K562 (cell line): ENCODE data around the gene CRYAB. TPM values are rescaled to one million over a fixed set of nuclear protein-coding genes. Genes with fewer than 3 reads are reported as not detected.

Experiments
- CREBBP ChIP-seq: IDR thresholded peaks from one replicate; pipeline ENCODE4 v1.6.1; 2012; ENCODE audit warnings: low read depth, mild to moderate bottlenecking, control low read depth, inconsistent platforms, low read length
- PHTF2 ChIP-seq: fragments of 250-450 bp; sonication (Bioruptor Pico); IDR thresholded peaks from 2 replicates; pipeline ENCODE4 v1.5.0; 2021; ENCODE audit warnings: mild to moderate bottlenecking
- TOE1 ChIP-seq, 2 experiments: fragments of 450-650 bp in 1 of 2; sonication (generic) in 1 of 2; formaldehyde crosslinking in 1 of 2; IDR thresholded peaks; 2 replicates each; pipeline versions ENCODE4 v1.7.1 to v1.8.0; 2016 to 2022; ENCODE audit warnings: borderline replicate concordance in 2 of 2, mild to moderate bottlenecking in 2 of 2, antibody characterized with exemption in 1 of 2, inconsistent platforms in 1 of 2, low read depth in 1 of 2, missing genetic modification reagents in 1 of 2, moderate library complexity in 1 of 2
- polyA plus RNA-seq, 8 experiments: library from polyadenylated mRNA; depleted of rRNA in 4 of 8; stranded (reverse) in 5 of 8; unstranded in 3 of 8; fragments of >200 nt; fragmentation: Nextera tagmentation in 2 of 8; fragmentation: Illumina TruSeq in 1 of 8; extraction: Ambion mirVana in 2 of 8; extraction: Trizol in 1 of 8; gene quantifications; 2 replicates each; pipeline versions ENCODE4 v1.2.1 to v1.2.3, GENCODE V29; 2011 to 2014; ENCODE audit warnings: inconsistent platforms in 1 of 8, missing spikeins in 1 of 8
- total RNA-seq, 7 experiments: library from RNA; depleted of rRNA in 6 of 7; stranded (reverse); fragments of >200 nt in 6 of 7; fragmentation: Illumina TruSeq in 2 of 7; extraction: Trizol in 2 of 7; gene quantifications; 2 replicates each; pipeline versions ENCODE4 v1.2.1 to v1.2.3, GENCODE V29; 2011 to 2021; ENCODE audit warnings: low replicate concordance in 1 of 7
- TF ChIP-seq, protein P1 (sequence below): sonication (generic); formaldehyde crosslinking; IDR thresholded peaks from 2 replicates; pipeline ENCODE4 v1.8.1; 2023; ENCODE audit warnings: mild to moderate bottlenecking, missing genetic modification reagents
- TF ChIP-seq, protein P2 (sequence below): conservative IDR thresholded peaks from 2 replicates; pipeline ENCODE4 v1.6.1; 2011; ENCODE audit warnings: low read depth, mild to moderate bottlenecking, low read length; ENCODE audit not compliant: control insufficient read depth
- TF ChIP-seq, protein P3 (sequence below): sonication (generic); formaldehyde crosslinking; IDR thresholded peaks from 2 replicates; pipeline ENCODE4 v1.8.1; 2023; ENCODE audit warnings: missing genetic modification reagents, mild to moderate bottlenecking, borderline replicate concordance

The CRYAB gene
- total and polyA plus RNA-seq, 9 of the 15 experiments (the other 6 are each of a cell fraction or from before 2014, with no cell fraction given), result 0.83 to 7.5 (median 3.6) TPM

DNA sequence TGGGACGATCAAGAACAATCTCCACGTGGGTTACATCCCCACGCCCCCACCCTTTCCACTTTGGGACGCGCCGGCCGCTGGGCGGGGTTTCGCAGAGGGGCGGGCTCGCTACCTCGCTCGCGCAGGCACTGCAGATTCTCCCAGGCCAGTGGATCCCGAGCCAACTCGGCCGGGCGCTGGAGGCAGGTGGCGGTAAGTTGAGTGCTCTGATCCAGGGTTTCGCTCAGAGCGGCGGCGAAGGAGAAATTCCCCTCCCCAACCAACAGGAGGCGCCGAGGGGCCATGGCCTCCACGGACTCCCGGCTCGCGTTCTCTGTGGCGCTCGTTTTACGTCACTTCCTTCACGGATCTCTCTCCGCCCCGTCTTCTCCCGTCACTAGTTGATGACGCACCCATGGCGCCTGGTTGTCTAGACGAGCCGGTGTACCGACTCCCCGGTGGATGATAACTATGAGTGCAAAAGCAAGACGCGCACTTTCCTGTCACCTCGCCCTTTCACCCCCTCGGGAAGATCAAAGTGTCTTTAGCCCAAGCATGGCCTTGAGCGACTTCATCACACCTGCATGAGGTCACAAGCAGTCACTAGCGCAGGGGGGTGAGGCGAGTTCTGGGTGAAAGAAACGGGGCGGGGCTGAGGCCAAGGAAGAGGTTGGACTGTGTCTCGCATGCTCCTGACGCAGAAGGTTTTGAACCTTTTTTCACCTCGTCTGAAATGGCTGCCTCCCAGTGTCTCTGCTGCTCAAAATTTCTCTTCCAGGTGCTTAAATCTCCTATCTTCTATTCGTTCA, 32.5 kb downstream of the CRYAB start, which contains the start of the genes CFAP68 and FDXACB1 (continued):
- TF ChIP-seq, protein P1, sequence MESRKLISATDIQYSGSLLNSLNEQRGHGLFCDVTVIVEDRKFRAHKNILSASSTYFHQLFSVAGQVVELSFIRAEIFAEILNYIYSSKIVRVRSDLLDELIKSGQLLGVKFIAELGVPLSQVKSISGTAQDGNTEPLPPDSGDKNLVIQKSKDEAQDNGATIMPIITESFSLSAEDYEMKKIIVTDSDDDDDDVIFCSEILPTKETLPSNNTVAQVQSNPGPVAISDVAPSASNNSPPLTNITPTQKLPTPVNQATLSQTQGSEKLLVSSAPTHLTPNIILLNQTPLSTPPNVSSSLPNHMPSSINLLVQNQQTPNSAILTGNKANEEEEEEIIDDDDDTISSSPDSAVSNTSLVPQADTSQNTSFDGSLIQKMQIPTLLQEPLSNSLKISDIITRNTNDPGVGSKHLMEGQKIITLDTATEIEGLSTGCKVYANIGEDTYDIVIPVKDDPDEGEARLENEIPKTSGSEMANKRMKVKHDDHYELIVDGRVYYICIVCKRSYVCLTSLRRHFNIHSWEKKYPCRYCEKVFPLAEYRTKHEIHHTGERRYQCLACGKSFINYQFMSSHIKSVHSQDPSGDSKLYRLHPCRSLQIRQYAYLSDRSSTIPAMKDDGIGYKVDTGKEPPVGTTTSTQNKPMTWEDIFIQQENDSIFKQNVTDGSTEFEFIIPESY (CRISPR knock-in tag), result 0 out of 2 replicates have a peak, but pooled peaks have one; percentile 20
- TF ChIP-seq, protein P2, sequence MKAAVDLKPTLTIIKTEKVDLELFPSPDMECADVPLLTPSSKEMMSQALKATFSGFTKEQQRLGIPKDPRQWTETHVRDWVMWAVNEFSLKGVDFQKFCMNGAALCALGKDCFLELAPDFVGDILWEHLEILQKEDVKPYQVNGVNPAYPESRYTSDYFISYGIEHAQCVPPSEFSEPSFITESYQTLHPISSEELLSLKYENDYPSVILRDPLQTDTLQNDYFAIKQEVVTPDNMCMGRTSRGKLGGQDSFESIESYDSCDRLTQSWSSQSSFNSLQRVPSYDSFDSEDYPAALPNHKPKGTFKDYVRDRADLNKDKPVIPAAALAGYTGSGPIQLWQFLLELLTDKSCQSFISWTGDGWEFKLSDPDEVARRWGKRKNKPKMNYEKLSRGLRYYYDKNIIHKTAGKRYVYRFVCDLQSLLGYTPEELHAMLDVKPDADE, result peak; percentile 73
- TF ChIP-seq CREBBP (no peak), TOE1 (IDR thresholded peaks at IDR 0.05; ENCODE audit: borderline replicate concordance) (peak; percentile 76; the same call in 1 of the 2 replicates), TOE1 (CRISPR knock-in tag; IDR thresholded peaks at IDR 0.05; ENCODE audit: borderline replicate concordance, low read depth) (no peak), PHTF2 (CRISPR knock-in tag) (no peak)
- TF ChIP-seq, protein P3, sequence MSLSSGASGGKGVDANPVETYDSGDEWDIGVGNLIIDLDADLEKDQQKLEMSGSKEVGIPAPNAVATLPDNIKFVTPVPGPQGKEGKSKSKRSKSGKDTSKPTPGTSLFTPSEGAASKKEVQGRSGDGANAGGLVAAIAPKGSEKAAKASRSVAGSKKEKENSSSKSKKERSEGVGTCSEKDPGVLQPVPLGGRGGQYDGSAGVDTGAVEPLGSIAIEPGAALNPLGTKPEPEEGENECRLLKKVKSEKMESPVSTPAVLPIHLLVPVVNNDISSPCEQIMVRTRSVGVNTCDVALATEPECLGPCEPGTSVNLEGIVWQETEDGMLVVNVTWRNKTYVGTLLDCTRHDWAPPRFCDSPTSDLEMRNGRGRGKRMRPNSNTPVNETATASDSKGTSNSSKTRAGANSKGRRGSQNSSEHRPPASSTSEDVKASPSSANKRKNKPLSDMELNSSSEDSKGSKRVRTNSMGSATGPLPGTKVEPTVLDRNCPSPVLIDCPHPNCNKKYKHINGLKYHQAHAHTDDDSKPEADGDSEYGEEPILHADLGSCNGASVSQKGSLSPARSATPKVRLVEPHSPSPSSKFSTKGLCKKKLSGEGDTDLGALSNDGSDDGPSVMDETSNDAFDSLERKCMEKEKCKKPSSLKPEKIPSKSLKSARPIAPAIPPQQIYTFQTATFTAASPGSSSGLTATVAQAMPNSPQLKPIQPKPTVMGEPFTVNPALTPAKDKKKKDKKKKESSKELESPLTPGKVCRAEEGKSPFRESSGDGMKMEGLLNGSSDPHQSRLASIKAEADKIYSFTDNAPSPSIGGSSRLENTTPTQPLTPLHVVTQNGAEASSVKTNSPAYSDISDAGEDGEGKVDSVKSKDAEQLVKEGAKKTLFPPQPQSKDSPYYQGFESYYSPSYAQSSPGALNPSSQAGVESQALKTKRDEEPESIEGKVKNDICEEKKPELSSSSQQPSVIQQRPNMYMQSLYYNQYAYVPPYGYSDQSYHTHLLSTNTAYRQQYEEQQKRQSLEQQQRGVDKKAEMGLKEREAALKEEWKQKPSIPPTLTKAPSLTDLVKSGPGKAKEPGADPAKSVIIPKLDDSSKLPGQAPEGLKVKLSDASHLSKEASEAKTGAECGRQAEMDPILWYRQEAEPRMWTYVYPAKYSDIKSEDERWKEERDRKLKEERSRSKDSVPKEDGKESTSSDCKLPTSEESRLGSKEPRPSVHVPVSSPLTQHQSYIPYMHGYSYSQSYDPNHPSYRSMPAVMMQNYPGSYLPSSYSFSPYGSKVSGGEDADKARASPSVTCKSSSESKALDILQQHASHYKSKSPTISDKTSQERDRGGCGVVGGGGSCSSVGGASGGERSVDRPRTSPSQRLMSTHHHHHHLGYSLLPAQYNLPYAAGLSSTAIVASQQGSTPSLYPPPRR (CRISPR knock-in tag), result no peak; the same call in 1 of the 2 replicates
